HepG2 (cell line): Measurements from ENCODE around the gene MAPKAPK3. TPM values are rescaled to one million over a fixed set of nuclear protein-coding genes. Genes with fewer than 3 reads are reported as not detected.

Source experiments
- ATAC-seq: fragments of 200-7000 bp; cut with Tn5 transposase; 3 replicates; pipeline ENCODE4 v1.9.1; 2020; ENCODE audit warnings: mild to moderate bottlenecking, moderate library complexity
- BruUV-seq: library from RNA; stranded (reverse); fragments of 400-500 nt; replicated peaks from 2 replicates; lab custom pipeline; 2021; lab: Mats Ljungman, UMichigan
- CTCF ChIA-PET: fragments of 300-600 bp; formaldehyde crosslinking; extraction: SDS; loops from one replicate; lab custom pipeline; 2021; ENCODE audit warnings: low total read pairs, inconsistent platforms, low intra/inter-chr PET ratio; lab: Yijun Ruan, JAX
- POLR2A ChIA-PET: fragments of 350-600 bp; sonication (Branson Sonifier 250); formaldehyde crosslinking; loops from one replicate; lab custom pipeline; 2020; ENCODE audit warnings: antibody characterized with exemption, inconsistent platforms; lab: Yijun Ruan, JAX
- DNase-seq: peaks from one replicate; pipeline ENCODE4 v3.0.0-alpha.2; 2015; ENCODE audit warnings: low spot score
- FAIRE-seq: peaks from 3 replicates; lab custom pipeline; 2011; peaks lifted over from hg19 to GRCh38; lab: Jason Lieb, UNC
- H2AFZ ChIP-seq: one replicate; pipeline ENCODE4 v1.6.1; 2011; ENCODE audit warnings: low read length, inconsistent platforms
- H3K27ac ChIP-seq: fragments of 300-600 bp; 3 replicates; pipeline ENCODE4 v1.8.0; 2011; ENCODE audit warnings: mixed run types, mild to moderate bottlenecking, mixed read lengths, low read length, inconsistent platforms; ENCODE audit not compliant: insufficient read depth; ENCODE audit errors: extremely low read length
- H3K27me3 ChIP-seq, 2 experiments: fragments of 200-600 bp in 1 of 2; 2 replicates in 1 of 2; 3 replicates in 1 of 2; pipeline versions ENCODE4 v1.6.0 to v1.8.0; 2011; ENCODE audit warnings: low read length in 2 of 2, mild to moderate bottlenecking in 2 of 2, moderate library complexity in 2 of 2, inconsistent platforms in 1 of 2; ENCODE audit not compliant: insufficient read depth in 2 of 2, control insufficient read depth in 1 of 2
- H3K36me3 ChIP-seq, 2 experiments: fragments of 200-600 bp in 1 of 2; replicated peaks in 1 of 2; 2 replicates in 1 of 2; 3 replicates in 1 of 2; pipeline versions ENCODE4 v1.5.1 to v1.8.0; 2011; ENCODE audit warnings: low read length in 2 of 2, inconsistent platforms in 1 of 2; ENCODE audit not compliant: insufficient read depth in 2 of 2, control insufficient read depth in 1 of 2
- H3K4me1 ChIP-seq: 2 replicates; pipeline ENCODE4 v1.5.1; 2012; ENCODE audit warnings: low read length, inconsistent platforms; ENCODE audit not compliant: insufficient read depth
- H3K4me2 ChIP-seq: 2 replicates; pipeline ENCODE4 v1.6.0; 2011; ENCODE audit warnings: low read depth, low read length, inconsistent platforms
- H3K4me3 ChIP-seq, 3 experiments: fragments of 200-600 bp in 1 of 3; sonication (generic), shearing (Covaris generic) in 1 of 3; replicated peaks in 1 of 3; 2 replicates each; pipeline ENCODE4 v1.5.1; 2011 to 2016; ENCODE audit warnings: low read length in 3 of 3, inconsistent platforms in 2 of 3, low read depth in 2 of 3, mild to moderate bottlenecking in 2 of 3, control low read depth in 1 of 3, mixed read lengths in 1 of 3; ENCODE audit not compliant: insufficient read depth in 1 of 3
- H3K79me2 ChIP-seq: one replicate; pipeline ENCODE4 v1.6.1; 2011; ENCODE audit warnings: low read length, inconsistent platforms; ENCODE audit not compliant: insufficient read depth
- H3K9ac ChIP-seq: 2 replicates; pipeline ENCODE4 v1.6.0; 2011; ENCODE audit warnings: mild to moderate bottlenecking, low read depth, low read length, inconsistent platforms; ENCODE audit not compliant: insufficient read depth
- H3K9me3 ChIP-seq: 2 replicates; pipeline ENCODE4 v1.5.1; 2012; ENCODE audit warnings: mild to moderate bottlenecking, low read length
- H4K20me1 ChIP-seq: 2 replicates; pipeline ENCODE4 v1.6.0; 2011; ENCODE audit warnings: inconsistent platforms, mild to moderate bottlenecking, low read length, moderate library complexity; ENCODE audit not compliant: insufficient read depth
- ADNP ChIP-seq: sonication (generic); formaldehyde crosslinking; IDR thresholded peaks from 2 replicates; pipeline ENCODE4 v1.4.0; 2020; ENCODE audit warnings: missing genetic modification reagents
- GPBP1L1 ChIP-seq: sonication (generic); formaldehyde crosslinking; IDR thresholded peaks from 2 replicates; pipeline ENCODE4 v1.5.0; 2020; ENCODE audit warnings: mild to moderate bottlenecking, missing genetic modification reagents
- HNF1A ChIP-seq, 2 experiments: sonication (generic) in 1 of 2; formaldehyde crosslinking in 1 of 2; IDR thresholded peaks; 2 replicates each; pipeline versions ENCODE4 v1.4.0 to v1.6.1; 2016 to 2020; ENCODE audit warnings: borderline replicate concordance in 1 of 2, low read depth in 1 of 2, mild to moderate bottlenecking in 1 of 2, missing genetic modification reagents in 1 of 2
- KLF15 ChIP-seq: sonication (generic); formaldehyde crosslinking; IDR thresholded peaks from 2 replicates; pipeline ENCODE4 v1.8.1; 2023; ENCODE audit warnings: borderline replicate concordance, mild to moderate bottlenecking, inconsistent platforms, missing genetic modification reagents, mixed read lengths
- PBX3 ChIP-seq: sonication (generic); formaldehyde crosslinking; IDR thresholded peaks from 2 replicates; pipeline ENCODE4 v1.8.1; 2023; ENCODE audit warnings: missing genetic modification reagents, inconsistent platforms, borderline replicate concordance
- ZFP36 ChIP-seq: fragments of 150-350 bp; IDR thresholded peaks from 2 replicates; pipeline ENCODE4 v1.6.1; 2018; ENCODE audit warnings: borderline replicate concordance, low read length, low read depth; ENCODE audit not compliant: partially characterized antibody
- ZNF234 ChIP-seq: sonication (generic); formaldehyde crosslinking; conservative IDR thresholded peaks from 2 replicates; pipeline ENCODE4 v1.5.1; 2020; ENCODE audit warnings: mild to moderate bottlenecking, missing genetic modification reagents
- ZNF260 ChIP-seq: sonication (generic); formaldehyde crosslinking; IDR thresholded peaks from 2 replicates; pipeline ENCODE4 v1.4.0; 2020; ENCODE audit warnings: missing genetic modification reagents, low read depth, mild to moderate bottlenecking, borderline replicate concordance
- ZNF343 ChIP-seq: sonication (generic); formaldehyde crosslinking; IDR thresholded peaks from 2 replicates; pipeline ENCODE4 v1.4.0; 2020; ENCODE audit warnings: mild to moderate bottlenecking, missing genetic modification reagents
- ZNF546 ChIP-seq: sonication (generic); formaldehyde crosslinking; conservative IDR thresholded peaks from 2 replicates; pipeline ENCODE4 v1.8.1; 2023; ENCODE audit warnings: mild to moderate bottlenecking, missing genetic modification reagents
- ZNF629 ChIP-seq: sonication (generic); formaldehyde crosslinking; conservative IDR thresholded peaks from 2 replicates; pipeline ENCODE4 v1.5.0; 2020; ENCODE audit warnings: missing genetic modification reagents
- WGBS: methylation state at CpG from one replicate; pipeline ENCODE4 v1.1.6; 2017; ENCODE audit warnings: low lambda C conversion rate; 5-methylcytosine and 5-hydroxymethylcytosine counted together
- in situ Hi-C: cut with HindIII; loops from 2 replicates; pipeline ENCODE4 v1.10.0; 2017; ENCODE audit warnings: low pct_unique_long_range_greater_than_20kb; ENCODE audit not compliant: extremely low pct_ligation_motif_present
- intact Hi-C: fragments of 100-400 bp; cut with micrococcal nuclease; formaldehyde crosslinking; loops from one replicate; pipeline ENCODE4 v1.10.0; 2022; ENCODE audit not compliant: unreplicated experiment
- polyA plus RNA-seq, 8 experiments: library from polyadenylated mRNA; depleted of rRNA in 3 of 8; stranded (reverse) in 7 of 8; unstranded in 1 of 8; fragments of >200 nt; fragmentation: Illumina TruSeq in 4 of 8; extraction: Trizol in 4 of 8; gene quantifications; 2 replicates each; pipeline versions ENCODE4 v1.2.1 to v1.2.3, GENCODE V29; 2011 to 2016; ENCODE audit warnings: low read depth in 4 of 8, missing spikeins in 1 of 8, mixed read lengths in 1 of 8; ENCODE audit not compliant: insufficient read depth in 1 of 8
- total RNA-seq, 5 experiments: library from RNA; depleted of rRNA; stranded (reverse); fragments of >200 nt; fragmentation: Illumina TruSeq; extraction: Trizol; gene quantifications; 2 replicates each; pipeline ENCODE4 v1.2.3, GENCODE V29; 2016; ENCODE audit warnings: low read depth in 1 of 5

MAPKAPK3 gene
- total and polyA plus RNA-seq, 2 of the 13 experiments (the other 11 are each of a cell fraction or from before 2014, with no cell fraction given), result 39.9 to 41.2 TPM

- Histone ChIP-seq H2AFZ (no peak overlapping the region), H4K20me1 (no peaks in the 10 kb centered on the region), H3K27me3 (no peaks in the 10 kb centered on the region), H3K79me2 (no peaks in the 10 kb centered on the region), H3K9ac (no peak overlapping the region), H3K4me1 (peaks cover 28% of the 10 kb centered on the region), H3K4me2 (no peak overlapping the region), H3K9me3 (no peaks in the 10 kb centered on the region), H3K4me3 (no peak overlapping the region), H3K27ac (no peak overlapping the region), H3K36me3 (no peaks in the 10 kb centered on the region; a peak in 3 of 5 replicates)
- WGBS, result 95% methylated on average over 6 of the region's 6 CpGs
- DNase-seq (no peak), ATAC-seq (no peak), FAIRE-seq (no peak)
- TF ChIP-seq ZNF343 (CRISPR knock-in tag), result no peak
- TF ChIP-seq HNF1A (IDR thresholded peaks at IDR 0.05; ENCODE audit: low read depth), result no peak
- TF ChIP-seq HNF1A (CRISPR knock-in tag; IDR thresholded peaks at IDR 0.05; ENCODE audit: borderline replicate concordance), result no peak
- TF ChIP-seq ZNF260 (CRISPR knock-in tag), result no peak
- TF ChIP-seq PBX3 (CRISPR knock-in tag), result no peak
- TF ChIP-seq KLF15 (CRISPR knock-in tag), result no peak
- TF ChIP-seq GPBP1L1, result no peak
- no peak for TF ChIP-seq ZNF546 (CRISPR knock-in tag)
- no peak for TF ChIP-seq ZNF234 (CRISPR knock-in tag)
- TF ChIP-seq ZNF629 (CRISPR knock-in tag), result no peak
- TF ChIP-seq ZFP36, result no peak
- TF ChIP-seq ADNP, result no peak
- POLR2A ChIA-PET, result interaction anchor here (1.4 kb wide), 1 partner anchor 34 kb away, joined by 3 read pairs; no protein-coding TSS in a partner anchor
- CTCF ChIA-PET, result interaction anchor here (7.2 kb wide), 1 partner anchor 38 kb away, joined by 182 read pairs; the partner anchor contains the start of genes CISH and MAPKAPK3
- intact Hi-C loops, result no loop called here
- in situ Hi-C loops, result no loop called here
- no TSS peak for BruUV-seq
These were observed 41.6 kb upstream of the MAPKAPK3 start for GRCh38 chr3:50575372-50575771.
